Hepatic stellate cell (primary cell): ENCODE data around the gene TMEM167B.
A peak's percentile ranks its signal among the peaks of the same experiment; 100 is the strongest.

Experiments
- DNase-seq: peaks from one replicate; pipeline ENCODE4 v3.0.0; 2011; ENCODE audit warnings: low spot score

Gene TMEM167B

DNA sequence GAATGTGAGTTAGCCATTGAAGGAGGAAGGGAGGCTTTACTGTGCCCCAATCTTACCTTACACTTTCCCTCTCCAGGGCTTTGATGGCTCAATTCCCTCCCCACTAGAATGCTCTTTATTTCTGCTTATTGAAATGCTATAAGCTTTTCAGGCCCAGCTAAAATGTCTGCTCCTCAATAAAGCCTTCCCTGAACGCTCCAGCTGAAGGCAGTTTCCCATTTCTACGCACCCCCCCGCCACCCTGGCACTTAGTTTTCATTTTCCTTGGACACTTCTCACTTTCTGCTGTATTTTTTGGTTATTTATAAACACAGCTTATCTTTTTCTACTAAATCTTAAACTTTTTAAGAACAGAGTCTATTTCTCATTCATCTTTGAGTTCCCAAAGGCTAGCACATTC lies 7.1 kb upstream of the TMEM167B start:
- no peak for DNase-seq

DNA sequence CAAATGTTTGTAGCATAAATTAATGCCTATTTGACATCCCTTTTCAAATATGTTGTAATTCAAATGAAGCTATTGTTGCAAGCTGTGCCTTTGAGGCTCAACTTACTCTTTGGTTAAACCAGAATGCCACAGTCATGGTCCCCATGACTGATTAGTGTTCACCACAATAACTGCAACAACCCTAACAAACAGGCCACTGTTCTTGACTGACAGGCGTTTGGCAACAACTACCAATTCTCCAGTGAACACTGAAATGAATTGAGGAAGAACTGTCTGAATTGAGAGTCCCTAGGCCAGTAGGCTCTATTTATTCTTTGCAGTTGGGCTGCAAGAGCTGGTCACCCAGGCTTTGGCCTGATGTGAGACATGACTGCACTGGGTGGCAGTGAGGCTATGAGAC lies 6.6 kb upstream of the TMEM167B start:
- DNase-seq: no peak

GRCh38 chr1:109084563-109085517 lies 5.7 kb upstream of the TMEM167B start:
- DNase-seq: no peak

- DNase-seq: peak; percentile 74
Observed at GRCh38 chr1:109089242-109090015, 1.1 kb upstream of the TMEM167B start.

GRCh38 chr1:109091078-109091838 lies 694 bp downstream of the TMEM167B start:
- peak; percentile 65 for DNase-seq

- DNase-seq: no peak
Observed at GRCh38 chr1:109091839-109092193, 1.3 kb downstream of the TMEM167B start.

GRCh38 chr1:109094377-109094803 lies 3.8 kb downstream of the TMEM167B start:
- DNase-seq: no peak

- no peak for DNase-seq
Observed at GRCh38 chr1:109094871-109095270, 4.3 kb downstream of the TMEM167B start.

DNA sequence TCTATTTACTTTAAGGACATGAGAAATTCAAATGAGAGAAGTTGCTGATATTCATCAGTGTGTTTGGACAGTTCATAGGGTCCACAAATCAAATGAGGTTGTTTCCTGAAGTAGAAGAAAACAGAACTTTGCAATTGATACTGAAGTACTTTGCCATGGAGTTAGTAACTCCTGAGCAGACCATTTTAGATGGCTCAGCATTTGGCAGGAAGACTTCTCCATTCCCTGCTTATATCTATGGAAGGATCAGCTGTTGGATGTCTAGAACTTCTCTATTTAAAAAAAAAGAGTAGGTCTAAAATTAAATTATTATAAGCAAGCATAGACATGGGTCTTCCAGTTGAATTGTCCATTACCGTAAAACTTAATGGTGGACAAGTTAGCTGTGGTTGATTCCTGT lies 5.1 kb downstream of the TMEM167B start:
- DNase-seq: no peak

DNA sequence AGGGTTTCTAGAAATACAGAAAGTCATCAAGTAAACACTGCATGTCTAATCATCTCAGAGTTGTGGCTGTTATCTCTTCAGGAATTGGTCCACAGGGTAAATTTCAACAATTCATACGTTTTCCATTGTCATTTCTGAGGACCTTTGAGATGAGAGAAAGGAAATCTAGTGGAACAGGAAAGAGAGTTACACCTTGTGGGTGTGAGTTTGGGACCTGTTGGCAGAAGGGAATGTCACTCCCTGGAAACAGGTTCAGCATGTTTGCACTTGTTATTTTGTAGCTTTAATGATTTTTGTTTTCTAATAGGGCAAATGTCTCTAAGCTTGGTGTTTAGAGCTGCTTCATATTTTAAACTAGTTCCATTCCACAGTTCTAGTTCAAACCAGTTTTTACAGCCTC lies 5.6 kb downstream of the TMEM167B start:
- DNase-seq: no peak

DNA sequence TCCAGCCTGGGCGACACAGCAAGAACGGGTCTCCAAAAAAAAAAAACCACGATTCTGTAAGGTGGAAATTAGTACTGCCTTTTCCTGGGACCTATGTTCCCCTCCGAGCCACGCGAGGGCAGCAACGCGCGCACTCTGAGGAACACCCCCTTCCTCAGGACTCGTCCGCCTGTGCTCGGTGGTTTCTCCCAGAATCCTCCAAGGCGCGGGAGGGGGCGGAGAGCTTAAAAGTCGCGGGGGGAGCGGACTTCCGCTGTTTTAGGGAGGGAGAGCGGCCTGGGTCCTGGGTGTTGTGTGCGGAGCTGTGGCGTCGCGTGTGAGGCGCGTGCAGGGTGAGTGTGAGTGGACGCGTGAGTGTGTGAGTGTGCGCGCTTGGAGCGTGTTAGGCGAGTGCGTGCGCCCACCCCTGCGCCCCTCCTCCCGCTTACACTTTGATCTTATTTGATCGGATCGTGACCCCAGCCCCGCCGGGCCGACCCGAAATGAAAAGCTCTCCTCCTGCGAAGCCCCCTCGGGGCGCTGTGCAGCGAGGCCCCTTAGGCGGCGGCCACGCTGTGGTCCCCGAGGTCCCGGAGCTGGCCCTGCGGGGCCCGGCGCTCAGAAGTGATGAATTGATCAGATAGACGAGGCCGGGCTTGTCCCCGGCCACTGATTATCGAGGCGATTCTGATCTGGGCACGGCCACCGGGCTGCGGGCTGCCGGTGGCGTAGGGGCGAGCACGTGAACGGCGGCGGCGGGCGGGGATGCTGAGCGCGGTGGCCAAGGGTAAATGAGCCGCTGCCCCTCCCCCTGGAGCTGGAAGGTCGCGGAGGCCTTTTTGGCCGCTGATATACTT lies 9.6 kb downstream of the TMEM167B start:
- peak; percentile 95 for DNase-seq

- DNase-seq: no peak
Observed at GRCh38 chr1:109104364-109105151, 14.0 kb downstream of the TMEM167B start.

GRCh38 chr1:109105881-109106280 lies 15.3 kb downstream of the TMEM167B start:
- no peak for DNase-seq

- DNase-seq: no peak
Observed at GRCh38 chr1:109107785-109108184, 17.2 kb downstream of the TMEM167B start.

DNA sequence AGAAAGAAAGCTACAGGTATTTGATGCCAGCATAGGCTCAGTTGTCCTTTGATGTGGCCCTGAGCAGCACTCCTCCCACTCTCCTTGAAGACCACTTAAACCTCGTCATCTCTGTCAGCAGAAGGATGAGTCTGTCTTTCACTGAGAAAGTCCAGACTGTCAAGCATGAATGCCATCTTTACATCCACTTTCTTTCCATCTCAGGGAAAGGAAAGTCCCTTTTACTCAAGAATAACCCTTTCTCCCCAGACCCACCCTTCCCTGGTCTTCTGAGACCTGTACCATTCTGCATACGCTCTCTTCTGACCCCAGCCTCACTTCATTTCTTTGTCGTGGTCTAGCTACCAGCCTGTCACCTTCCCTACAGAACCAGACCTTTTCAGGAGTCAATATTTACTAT lies 19.3 kb downstream of the TMEM167B start:
- DNase-seq: no peak

DNA sequence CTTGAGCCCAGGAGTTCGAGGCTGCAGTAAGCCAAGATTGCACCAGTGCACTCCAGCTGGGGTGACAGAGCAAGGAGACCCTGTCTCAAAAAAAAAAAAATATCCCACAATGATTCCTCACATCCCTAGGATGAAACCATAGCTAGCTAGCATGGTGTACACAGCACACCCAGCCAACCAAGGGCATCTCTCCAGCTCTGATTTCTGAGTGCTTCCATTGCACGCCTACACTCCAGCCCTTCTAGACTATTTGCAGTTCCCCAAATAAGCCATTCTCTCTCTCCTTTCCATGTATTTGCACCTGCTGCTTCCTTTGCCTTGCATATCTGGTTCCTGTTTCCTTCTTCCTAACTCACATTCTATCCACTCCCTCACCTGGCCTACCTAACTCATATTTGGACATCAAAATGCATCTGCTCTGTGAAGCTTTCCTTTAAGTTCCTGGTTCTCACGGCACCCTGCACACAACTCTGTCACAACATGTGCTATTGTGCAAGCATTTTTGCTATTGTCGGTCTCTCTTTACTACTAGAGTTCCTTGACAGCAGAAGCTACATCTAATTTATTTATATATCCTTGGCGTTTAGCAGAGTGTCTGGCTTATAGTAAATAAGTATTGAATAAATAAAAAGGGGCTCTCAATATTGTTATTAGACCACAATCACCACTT lies 21.0 kb downstream of the TMEM167B start:
- DNase-seq: no peak

DNA sequence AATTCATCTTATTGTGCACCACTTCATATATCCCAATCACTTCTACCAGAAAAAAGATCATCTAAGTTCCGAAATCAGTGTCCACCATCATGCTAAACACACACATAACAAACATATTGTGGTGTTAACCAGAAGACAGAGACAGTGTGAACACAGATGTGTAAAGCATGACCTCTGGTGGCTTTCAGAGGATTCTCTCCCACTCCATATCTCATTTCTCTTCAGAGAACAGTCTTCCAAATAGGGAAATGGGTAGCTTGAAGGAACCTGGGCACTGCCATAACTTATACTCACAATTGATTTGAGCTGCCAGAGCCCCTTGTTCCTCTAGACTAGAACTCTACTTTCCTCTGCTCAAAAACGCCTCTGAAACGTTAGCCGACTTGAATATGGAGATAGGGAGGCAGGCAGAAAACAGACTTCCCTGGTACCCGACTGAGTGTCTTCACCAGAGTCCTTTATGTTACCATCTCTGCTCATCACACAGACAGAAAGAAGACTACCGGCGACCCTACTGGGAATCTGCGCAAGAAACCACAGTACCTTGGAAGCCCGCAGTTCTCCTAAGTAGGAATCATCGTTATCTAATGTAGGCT lies 21.6 kb downstream of the TMEM167B start:
- no peak for DNase-seq

DNA sequence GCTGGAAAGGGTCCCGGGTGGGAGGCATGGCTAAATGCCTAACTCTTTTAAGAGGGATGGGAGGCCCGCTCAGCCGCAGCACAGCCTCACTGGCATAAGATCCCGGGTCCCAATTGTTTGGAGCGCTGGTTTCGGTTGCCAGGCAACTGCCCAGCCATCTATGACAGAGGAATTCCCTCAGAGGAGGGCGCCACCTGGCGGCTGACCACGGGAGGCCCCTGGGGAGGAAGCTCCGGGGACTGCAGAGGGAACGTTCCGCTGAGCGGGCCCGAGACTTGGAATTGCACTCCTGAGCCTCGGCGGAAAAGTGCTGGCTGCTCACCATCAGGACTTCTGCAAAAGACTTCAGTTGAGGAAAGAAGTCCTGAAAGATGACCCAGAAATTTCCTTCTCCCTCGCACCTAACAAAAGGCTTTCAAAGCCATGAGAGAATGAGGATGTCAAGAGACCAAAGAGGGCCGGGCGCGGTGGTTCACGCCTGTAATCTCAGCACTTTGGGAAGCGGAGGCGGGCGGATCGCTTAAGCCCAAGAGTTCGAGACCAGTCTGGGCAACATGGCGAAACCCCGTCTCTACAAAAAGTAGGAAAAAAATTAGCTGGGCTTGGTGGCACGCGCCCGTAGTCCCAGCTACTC lies 22.2 kb downstream of the TMEM167B start:
- DNase-seq: peak; percentile 90
